IMR-90 (cell line): ENCODE results near the gene SLC25A2. TPM values are rescaled to one million over a fixed set of nuclear protein-coding genes. Genes with fewer than 3 reads are reported as not detected.

Experiments used
- ATAC-seq: fragments of 200-7000 bp; cut with Tn5 transposase; 2 replicates; pipeline ENCODE4 v1.9.1; 2020; ENCODE audit warnings: low read depth, mild to moderate bottlenecking, moderate library complexity
- BruUV-seq: library from RNA; stranded (reverse); fragments of 400-500 nt; replicated peaks from 2 replicates; lab custom pipeline; 2021; lab: Mats Ljungman, UMichigan
- CTCF ChIA-PET: fragments of 300-600 bp; formaldehyde crosslinking; extraction: SDS; loops from one replicate; lab custom pipeline; 2021; ENCODE audit warnings: antibody characterized with exemption; lab: Yijun Ruan, JAX
- POLR2A ChIA-PET: fragments of 300-600 bp; sonication (Branson Sonifier 250); formaldehyde crosslinking; loops from one replicate; lab custom pipeline; 2022; ENCODE audit warnings: antibody characterized with exemption; ENCODE audit not compliant: unreplicated experiment; lab: Charles Lee
- DNase-seq: peaks from one replicate; pipeline ENCODE4 v3.0.0; 2013
- H2AFZ ChIP-seq: replicated peaks from 2 replicates; pipeline ENCODE3; 2013; ENCODE audit warnings: low read length, mild to moderate bottlenecking; ENCODE audit not compliant: poor library complexity
- H2AK5ac ChIP-seq: 2 replicates; pipeline ENCODE4 v1.6.1; 2013; ENCODE audit warnings: low read depth, low read length, inconsistent platforms
- H2AK9ac ChIP-seq: replicated peaks from 2 replicates; pipeline ENCODE3; 2013; ENCODE audit warnings: mild to moderate bottlenecking, low read depth, low read length, moderate library complexity; ENCODE audit not compliant: poor library complexity
- H2BK120ac ChIP-seq: 2 replicates; pipeline ENCODE4 v1.6.1; 2013; ENCODE audit warnings: low read depth, low read length, inconsistent platforms
- H2BK15ac ChIP-seq: 3 replicates; pipeline ENCODE4 v1.6.1; 2013; ENCODE audit warnings: low read depth, low read length, inconsistent platforms
- H2BK20ac ChIP-seq: 2 replicates; pipeline ENCODE4 v1.6.1; 2013; ENCODE audit warnings: low read depth, mild to moderate bottlenecking, inconsistent platforms, low read length, moderate library complexity
- H2BK5ac ChIP-seq: 2 replicates; pipeline ENCODE4 v1.6.1; 2013; ENCODE audit warnings: mild to moderate bottlenecking, low read depth, low read length, inconsistent platforms; ENCODE audit not compliant: poor library complexity, severe bottlenecking
- H3K14ac ChIP-seq: replicated peaks from 2 replicates; pipeline ENCODE4 v1.6.1; 2013; ENCODE audit warnings: low read depth, low read length, inconsistent platforms
- H3K18ac ChIP-seq: 2 replicates; pipeline ENCODE4 v1.6.1; 2013; ENCODE audit warnings: low read depth, low read length, control low read depth
- H3K23ac ChIP-seq: 2 replicates; pipeline ENCODE4 v1.6.1; 2013; ENCODE audit warnings: low read depth, low read length, inconsistent platforms
- H3K27ac ChIP-seq: 2 replicates; pipeline ENCODE4 v1.5.1; 2013; ENCODE audit warnings: mild to moderate bottlenecking, control low read depth, low read length; ENCODE audit not compliant: insufficient read depth
- H3K27me3 ChIP-seq: 2 replicates; pipeline ENCODE4 v1.6.1; 2013; ENCODE audit warnings: low read length; ENCODE audit not compliant: control insufficient read depth, insufficient read depth
- H3K36me3 ChIP-seq: 2 replicates; pipeline ENCODE4 v1.6.1; 2013; ENCODE audit warnings: low read length, mixed read lengths; ENCODE audit not compliant: control insufficient read depth, insufficient read depth
- H3K4ac ChIP-seq: 2 replicates; pipeline ENCODE4 v1.6.1; 2013; ENCODE audit warnings: low read depth, low read length, inconsistent platforms
- H3K4me1 ChIP-seq: 2 replicates; pipeline ENCODE4 v1.6.1; 2013; ENCODE audit warnings: low read length, mixed read lengths; ENCODE audit not compliant: control insufficient read depth, insufficient read depth
- H3K4me2 ChIP-seq: 2 replicates; pipeline ENCODE4 v1.6.1; 2013; ENCODE audit warnings: low read depth, mild to moderate bottlenecking, control low read depth, low read length, moderate library complexity
- H3K4me3 ChIP-seq: 2 replicates; pipeline ENCODE4 v1.5.1; 2013; ENCODE audit warnings: low read depth, mild to moderate bottlenecking, control low read depth, low read length, moderate library complexity; ENCODE audit not compliant: insufficient read depth
- H3K56ac ChIP-seq: 2 replicates; pipeline ENCODE4 v1.6.1; 2013; ENCODE audit warnings: low read length, inconsistent platforms; ENCODE audit not compliant: insufficient read depth; ENCODE audit errors: extremely low read depth
- H3K79me1 ChIP-seq, 2 experiments: 2 replicates each; pipeline ENCODE4 v1.6.1; 2013; ENCODE audit warnings: low read length in 2 of 2, inconsistent platforms in 1 of 2, low read depth in 1 of 2
- H3K9ac ChIP-seq: 2 replicates; pipeline ENCODE4 v1.6.1; 2013; ENCODE audit warnings: low read depth, low read length, control low read depth
- H3K9me1 ChIP-seq: 2 replicates; pipeline ENCODE4 v1.6.1; 2013; ENCODE audit warnings: low read length, inconsistent platforms; ENCODE audit not compliant: insufficient read depth
- H3K9me3 ChIP-seq: 2 replicates; pipeline ENCODE4 v1.6.1; 2013; ENCODE audit warnings: low read length; ENCODE audit not compliant: control insufficient read depth, insufficient read depth
- H4K20me1 ChIP-seq: 2 replicates; pipeline ENCODE4 v1.6.1; 2013; ENCODE audit warnings: low read length, inconsistent platforms; ENCODE audit not compliant: insufficient read depth
- H4K5ac ChIP-seq: 2 replicates; pipeline ENCODE4 v1.6.1; 2013; ENCODE audit warnings: mild to moderate bottlenecking, low read depth, low read length, control low read depth
- H4K8ac ChIP-seq, 2 experiments: 2 replicates each; pipeline ENCODE4 v1.6.1; 2013; ENCODE audit warnings: low read depth in 2 of 2, low read length in 2 of 2, control low read depth in 1 of 2, inconsistent platforms in 1 of 2
- H4K91ac ChIP-seq: 2 replicates; pipeline ENCODE4 v1.6.1; 2013; ENCODE audit warnings: low read depth, low read length, inconsistent platforms; ENCODE audit not compliant: insufficient read depth
- FOS ChIP-seq: fragments of 150-350 bp; IDR thresholded peaks from 2 replicates; pipeline ENCODE4 v1.6.1; 2016; ENCODE audit warnings: low read depth, low read length
- MAFK ChIP-seq: IDR thresholded peaks from 2 replicates; pipeline ENCODE4 v1.6.1; 2012; ENCODE audit warnings: low read depth, low read length, improper control_type of control experiment
- POLR2A ChIP-seq: IDR thresholded peaks from 2 replicates; pipeline ENCODE4 v1.6.1; 2012; ENCODE audit warnings: mild to moderate bottlenecking, low read depth, low read length
- WGBS, 2 experiments: methylation state at CpG; one replicate each; pipeline versions ENCODE4 v1.1.5 to v1.1.7; 2013; ENCODE audit warnings: missing lambda C conversion rate in 2 of 2; ENCODE audit not compliant: insufficient read length in 1 of 2; ENCODE audit errors: extremely low coverage in 2 of 2; 5-methylcytosine and 5-hydroxymethylcytosine counted together
- dilution Hi-C: fragments of 300-500 bp; cut with HindIII; formaldehyde crosslinking; loops from one replicate; pipeline ENCODE4 v1.14.3; 2018; ENCODE audit warnings: low sequenced_read_pairs; ENCODE audit not compliant: unreplicated experiment
- in situ Hi-C: fragments of 300-500 bp; cut with MboI; formaldehyde crosslinking; loops from 3 replicates; pipeline ENCODE4 v1.14.3; 2019; ENCODE audit warnings: low sequenced_read_pairs, inconsistent platforms, mixed read lengths
- intact Hi-C: fragments of 100-400 bp; cut with micrococcal nuclease; formaldehyde crosslinking; loops from 2 replicates; pipeline ENCODE4 v1.10.0; 2022
- polyA plus RNA-seq, 3 experiments: library from polyadenylated mRNA; depleted of rRNA; stranded (reverse); fragments of >200 nt; gene quantifications; 2 replicates each; pipeline ENCODE4 v1.2.3, GENCODE V29; 2012; ENCODE audit warnings: low replicate concordance in 1 of 3
- total RNA-seq: library from RNA; depleted of rRNA; stranded (reverse); fragments of >200 nt; gene quantifications from 2 replicates; pipeline ENCODE4 v1.2.3, GENCODE V29; 2012

The SLC25A2 gene
- total and polyA plus RNA-seq, 2 of the 4 experiments (the other 2 are of a cell fraction): not detected

DNA sequence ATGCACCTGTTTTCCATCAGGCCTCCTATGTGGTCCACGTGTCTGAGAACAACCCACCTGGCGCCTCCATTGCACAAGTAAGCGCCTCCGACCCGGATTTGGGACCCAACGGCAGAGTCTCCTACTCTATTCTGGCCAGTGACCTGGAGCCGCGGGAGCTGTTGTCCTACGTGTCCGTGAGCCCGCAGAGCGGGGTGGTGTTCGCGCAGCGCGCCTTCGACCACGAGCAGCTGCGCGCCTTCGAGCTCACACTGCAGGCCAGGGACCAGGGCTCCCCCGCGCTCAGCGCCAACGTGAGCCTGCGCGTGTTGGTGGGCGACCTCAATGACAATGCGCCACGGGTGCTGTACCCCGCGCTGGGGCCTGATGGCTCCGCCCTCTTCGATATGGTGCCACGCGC lies 47.7 kb upstream of the SLC25A2 start:
- Histone ChIP-seq H4K8ac (no peak overlapping the region), H4K5ac (no peak overlapping the region)

More for the DNA sequence above, 47.7 kb upstream of the SLC25A2 start:
- Histone ChIP-seq H3K9ac (no peak overlapping the region), H3K4me2 (no peak overlapping the region), H2BK20ac (no peak overlapping the region), H3K14ac (no peak overlapping the region), H3K4ac (no peak overlapping the region), H3K23ac (no peak overlapping the region), H3K9me1 (no peaks in the 10 kb centered on the region), H2AK9ac (no peak overlapping the region), H3K27me3 (no peaks in the 10 kb centered on the region), H3K4me3 (no peak overlapping the region), H4K20me1 (no peaks in the 10 kb centered on the region), H3K4me1 (no peaks in the 10 kb centered on the region), H3K9me3 (peaks cover 41% of the 10 kb centered on the region), H2BK5ac (no peak overlapping the region), H2BK120ac (no peak overlapping the region), H2AK5ac (no peak overlapping the region), H3K56ac (no peak overlapping the region), H3K18ac (no peak overlapping the region), H2BK15ac (no peak overlapping the region), H3K36me3 (peaks cover 5% of the 10 kb centered on the region; the same call in 1 of the 2 replicates), H2AFZ (no peak overlapping the region), H3K27ac (no peak overlapping the region), H3K79me1 (no peaks in the 10 kb centered on the region), H4K91ac (no peak overlapping the region)
- intact Hi-C loops (no loop called here), dilution Hi-C loops (no loop called here), in situ Hi-C loops (no loop called here)
- no peak for TF ChIP-seq FOS
- no peak for TF ChIP-seq POLR2A
- no peak for TF ChIP-seq MAFK
- no TSS peak for BruUV-seq
- DNase-seq: no peak
- CTCF ChIA-PET: no interaction called here
- POLR2A ChIA-PET: no interaction called here
- ATAC-seq: no peak
- WGBS, 2 experiments: 37% methylated on average over 7 of the region's 36 CpGs; no CpG with 5 or more reads in 1 of the 2 experiments
